Lower leg skin (tissue), 4 donors: ENCODE measurements around the gene NUDT3. TPM values are rescaled to one million over a fixed set of nuclear protein-coding genes. Genes with fewer than 3 reads are reported as not detected.

Experiments
- DNase-seq, 2 donors: peaks; one replicate each; pipeline ENCODE4 v3.0.0-alpha.2; 2019; ENCODE audit warnings: low spot score in 2 of 2
- H3K4me3 ChIP-seq: fragments of 200-600 bp; sonication (generic); 2 replicates; pipeline ENCODE4 v1.5.1; 2017; ENCODE audit warnings: mild to moderate bottlenecking, low read depth; ENCODE audit not compliant: poor library complexity, severe bottlenecking
- POLR2A ChIP-seq, 2 donors: fragments of 450-650 bp; IDR thresholded peaks; one replicate each; pipeline ENCODE4 v1.6.1; 2016 to 2017; ENCODE audit warnings: antibody characterized with exemption in 2 of 2, mild to moderate bottlenecking in 1 of 2, moderate library complexity in 1 of 2
- WGBS, 2 donors: methylation state at CpG; one replicate each; pipeline ENCODE4 v1.1.5; 2018; 5-methylcytosine and 5-hydroxymethylcytosine counted together
- intact Hi-C: fragments of 100-400 bp; cut with DNase I; formaldehyde crosslinking; loops from one replicate; pipeline ENCODE4 v1.15.0; 2023; ENCODE audit warnings: low total_unique reads
- microRNA-seq, 2 donors: library from miRNA; unstranded; fragments of <30 nt; microRNA quantifications; one replicate each; pipeline ENCODE4, GENCODE V29; 2016; ENCODE audit warnings: borderline replicate concordance in 2 of 2, borderline number of aligned reads in 1 of 2
- total RNA-seq, 4 donors: library from RNA; depleted of rRNA; stranded (reverse); fragments of >200 nt; gene quantifications; one replicate each; pipeline ENCODE4 v1.1.0, GENCODE V29; 2016
- TF ChIP-seq, protein P1 (sequence below), 3 donors: fragments of 450-650 bp; IDR thresholded peaks; one replicate each; pipeline ENCODE4 v1.5.1; 2016; ENCODE audit warnings: antibody characterized with exemption in 3 of 3, mild to moderate bottlenecking in 3 of 3, moderate library complexity in 2 of 3

Gene NUDT3
- total RNA-seq, 4 donors from 2014 or later: 10.0 to 29.1 (median 19.9) TPM

DNA sequence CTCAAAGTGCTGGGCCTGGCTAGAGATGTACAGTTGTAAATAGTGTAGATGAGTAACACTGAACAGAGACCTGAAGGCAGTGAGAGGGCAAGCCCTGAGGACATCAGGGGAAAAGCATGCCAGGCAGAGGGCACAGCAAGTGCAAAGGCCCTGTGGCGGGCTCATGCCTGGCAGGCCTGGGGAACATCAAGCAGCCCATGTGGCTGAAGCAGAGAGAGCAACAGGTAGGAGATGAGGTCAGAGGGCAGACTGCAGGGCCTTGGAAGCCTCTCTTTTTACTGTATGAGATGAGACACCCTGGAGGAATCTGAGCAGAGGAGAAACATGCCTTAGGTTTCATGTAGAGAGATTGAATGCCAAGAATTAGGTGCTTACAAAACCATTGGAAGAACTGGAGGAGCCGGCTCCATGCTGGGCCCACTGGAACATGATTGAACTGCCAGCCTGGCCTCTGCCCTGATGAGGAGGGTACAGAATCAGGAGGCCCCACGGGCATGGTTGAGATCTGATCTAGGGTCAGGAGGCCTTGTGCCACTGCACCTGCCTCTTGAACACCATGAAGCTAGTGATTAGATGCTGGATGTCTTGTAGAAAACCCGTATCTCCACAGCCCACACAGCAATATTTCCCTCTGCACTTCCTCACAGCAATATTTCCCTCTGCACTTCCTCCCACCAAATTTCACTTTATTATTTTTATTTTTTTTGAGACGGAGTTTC lies 161.7 kb downstream of the NUDT3 start:
- intact Hi-C loops: no loop called here
- 76 to 81% methylated on average over 5 of the region's 5 CpGs for WGBS, 2 donors
- H3K4me3 ChIP-seq: no peak overlapping the region
- peak in 1 of 2 donors; percentile 77 for DNase-seq
- TF ChIP-seq, protein P1, sequence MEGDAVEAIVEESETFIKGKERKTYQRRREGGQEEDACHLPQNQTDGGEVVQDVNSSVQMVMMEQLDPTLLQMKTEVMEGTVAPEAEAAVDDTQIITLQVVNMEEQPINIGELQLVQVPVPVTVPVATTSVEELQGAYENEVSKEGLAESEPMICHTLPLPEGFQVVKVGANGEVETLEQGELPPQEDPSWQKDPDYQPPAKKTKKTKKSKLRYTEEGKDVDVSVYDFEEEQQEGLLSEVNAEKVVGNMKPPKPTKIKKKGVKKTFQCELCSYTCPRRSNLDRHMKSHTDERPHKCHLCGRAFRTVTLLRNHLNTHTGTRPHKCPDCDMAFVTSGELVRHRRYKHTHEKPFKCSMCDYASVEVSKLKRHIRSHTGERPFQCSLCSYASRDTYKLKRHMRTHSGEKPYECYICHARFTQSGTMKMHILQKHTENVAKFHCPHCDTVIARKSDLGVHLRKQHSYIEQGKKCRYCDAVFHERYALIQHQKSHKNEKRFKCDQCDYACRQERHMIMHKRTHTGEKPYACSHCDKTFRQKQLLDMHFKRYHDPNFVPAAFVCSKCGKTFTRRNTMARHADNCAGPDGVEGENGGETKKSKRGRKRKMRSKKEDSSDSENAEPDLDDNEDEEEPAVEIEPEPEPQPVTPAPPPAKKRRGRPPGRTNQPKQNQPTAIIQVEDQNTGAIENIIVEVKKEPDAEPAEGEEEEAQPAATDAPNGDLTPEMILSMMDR (IDR thresholded peaks at IDR 0.05): no peak
- no peak for TF ChIP-seq POLR2A (IDR thresholded peaks at IDR 0.05)

- intact Hi-C loops: no loop called here
- H3K4me3 ChIP-seq: no peak overlapping the region
- TF ChIP-seq POLR2A (IDR thresholded peaks at IDR 0.05): no peak
- TF ChIP-seq, protein P1 (IDR thresholded peaks at IDR 0.05): no peak
- 97 to 99% methylated on average over 8 of the region's 8 CpGs for WGBS, 2 donors
- no peak for DNase-seq
Measured at GRCh38 chr6:34229877-34230276, 162.6 kb downstream of the NUDT3 start.

Small RNA genes lying within 50 kb of the gene (microRNA-seq; reads per million reads assigned to microRNA genes)
- gene MIR6835: 0 reads per million in 2 donors

Other genes starting within 250 kb of the NUDT3 start
- gene GRM4, start 246.6 kb downstream of the NUDT3 start, total RNA-seq: under 1 TPM in 1 of 4 donors, not detected in 3; 0.19 TPM
- 100 to 1,000 TPM; 134 to 188 (median 167) TPM for gene HMGA1, start 155.8 kb downstream of the NUDT3 start, total RNA-seq
- gene SMIM29, start 143.7 kb downstream of the NUDT3 start, total RNA-seq: 10 to 100 TPM; 34.3 to 92.2 (median 57.1) TPM
- 1,000 to 10,000 TPM; 2,250 to 4,289 (median 3,665) TPM for gene RPS10, start 33.4 kb upstream of the NUDT3 start, total RNA-seq
- under 1 TPM in 3 of 4 donors, not detected in 1; 0.08 to 0.42 (median 0.10) TPM for gene PACSIN1, start 73.4 kb upstream of the NUDT3 start, total RNA-seq
- 10 to 100 TPM in 3 of 4 donors, 1 to 10 TPM in 1; 9.1 to 47.9 (median 28.7) TPM for gene SPDEF, start 163.7 kb upstream of the NUDT3 start, total RNA-seq